ENCODE data around the gene KRTAP12-1. TPM values are rescaled to one million over a fixed set of nuclear protein-coding genes. Genes with fewer than 3 reads are reported as not detected.

KRTAP12-1 gene
- total and polyA plus RNA-seq, 3 experiments from 2014 or later: not detected

DNA sequence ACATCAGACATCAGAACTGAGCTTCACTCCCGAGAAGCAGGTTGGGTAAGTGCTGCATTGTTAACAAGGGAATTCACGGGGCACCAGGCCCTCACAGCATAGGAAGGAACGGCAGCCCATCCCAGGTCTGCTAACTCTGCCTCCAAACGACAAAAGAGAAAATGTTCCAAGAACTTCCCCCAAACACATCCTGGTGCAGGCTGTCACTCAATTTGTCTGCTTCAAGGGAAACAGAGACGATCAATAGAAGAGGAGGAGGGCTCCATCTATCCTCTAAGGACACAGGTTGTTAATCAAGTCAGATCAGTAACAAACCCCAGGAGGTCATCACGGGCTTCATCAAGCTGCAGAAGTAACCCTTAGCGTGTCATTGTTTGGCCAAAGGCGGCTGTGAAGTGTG is 32.9 kb upstream of the KRTAP12-1 start:
- H3K36me3 ChIP-seq (ENCODE audit: insufficient read depth, low read length): no peaks in the 10 kb centered on the region
- no peak overlapping the region for H3K4me3 ChIP-seq (ENCODE audit: low read length)
- H3K4me1 ChIP-seq (ENCODE audit: insufficient read depth, low read length): peaks cover 18% of the 10 kb centered on the region
- ChIA-PET CTCF (no interaction called here), POLR2A (no interaction called here)
- H3K36me3 Mint-ChIP-seq: no peaks in the 10 kb centered on the region
- H3K27ac Mint-ChIP-seq: no peak overlapping the region
- H3K4me1 Mint-ChIP-seq: peaks cover 18 to 29% (median 24%) of the 10 kb centered on the region in 3 donors
- no peaks in the 10 kb centered on the region for H3K9me3 ChIP-seq (ENCODE audit: low read length)
- H3K27ac ChIP-seq (ENCODE audit: low read depth, low read length): no peak overlapping the region
- H3K27me3 Mint-ChIP-seq: peaks cover 54 to 72% of the 10 kb centered on the region in 2 donors
- H3K27me3 ChIP-seq (ENCODE audit: insufficient read depth, low read length, poor library complexity, severe bottlenecking): peaks cover 37% of the 10 kb centered on the region
- H3K4me3 Mint-ChIP-seq: no peak overlapping the region
- DNase-seq: no peak
- peaks cover 0 to 4% (median 0%) of the 10 kb centered on the region in 5 donors for H3K9me3 Mint-ChIP-seq

DNA sequence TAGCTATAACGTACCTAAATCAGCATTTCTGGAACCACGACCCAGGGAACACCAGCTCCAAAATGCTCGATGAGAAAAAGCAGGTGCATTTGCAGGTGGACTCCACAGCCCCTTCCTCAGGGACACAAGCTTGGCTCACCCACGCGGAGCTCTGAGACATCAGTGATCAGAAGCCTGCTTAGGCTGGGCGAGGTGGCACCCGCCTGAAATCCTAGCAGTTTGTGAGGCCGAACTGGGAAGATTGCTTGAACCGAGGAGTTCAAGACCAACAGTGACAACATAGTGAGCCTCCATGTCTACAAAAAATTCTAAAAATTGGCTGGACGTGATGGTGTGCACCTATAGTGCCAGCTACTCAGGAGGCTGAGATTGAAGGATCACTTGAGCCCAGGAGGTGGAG is 31.9 kb upstream of the KRTAP12-1 start:
- H3K27me3 ChIP-seq (ENCODE audit: insufficient read depth, low read length, poor library complexity, severe bottlenecking): peaks cover 46% of the 10 kb centered on the region
- Mint-ChIP-seq H3K4me1 (peaks cover 26 to 39% (median 33%) of the 10 kb centered on the region in 3 donors), H3K27me3 (peaks cover 54 to 72% of the 10 kb centered on the region in 2 donors), H3K4me3 (no peak overlapping the region), H3K27ac (no peak overlapping the region), H3K36me3 (no peaks in the 10 kb centered on the region), H3K9me3 (peaks cover 0 to 4% (median 0%) of the 10 kb centered on the region in 5 donors)
- ChIA-PET CTCF (no interaction called here), POLR2A (interaction anchor here (0.6 kb wide), 1 partner anchor 28 kb away, joined by 4 read pairs; no protein-coding TSS in a partner anchor)
- H3K27ac ChIP-seq (ENCODE audit: low read depth, low read length): no peak overlapping the region
- peak in 1 of 5 donors; percentile 20 for DNase-seq
- H3K9me3 ChIP-seq (ENCODE audit: low read length): no peaks in the 10 kb centered on the region
- no peaks in the 10 kb centered on the region for H3K36me3 ChIP-seq (ENCODE audit: insufficient read depth, low read length)
- H3K4me3 ChIP-seq (ENCODE audit: low read length): no peak overlapping the region
- H3K4me1 ChIP-seq (ENCODE audit: insufficient read depth, low read length): peaks cover 29% of the 10 kb centered on the region

DNA sequence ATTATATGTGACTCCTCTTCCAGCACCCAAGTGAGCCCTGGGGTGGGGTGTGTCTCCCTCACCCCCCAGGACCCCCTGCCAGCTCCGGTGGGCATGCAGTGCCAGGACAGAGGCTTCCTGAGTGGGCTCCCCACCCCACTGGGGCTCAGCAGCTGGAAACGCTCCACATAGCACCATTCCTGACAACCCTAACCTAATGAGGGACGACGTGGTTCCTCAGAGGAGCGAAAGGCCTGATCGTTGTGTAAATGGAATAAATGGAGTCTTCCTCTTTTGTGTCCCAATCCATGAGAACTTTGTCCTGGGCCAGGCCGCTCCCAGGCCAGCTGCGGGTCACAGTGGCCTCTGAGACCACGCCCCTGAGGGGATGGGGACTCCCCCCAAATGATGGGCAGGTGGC is 31.2 kb upstream of the KRTAP12-1 start:
- peak in 1 of 5 donors; percentile 25 for DNase-seq
- H3K27me3 ChIP-seq (ENCODE audit: insufficient read depth, low read length, poor library complexity, severe bottlenecking): peaks cover 53% of the 10 kb centered on the region
- H3K4me3 Mint-ChIP-seq: no peak overlapping the region
- no peaks in the 10 kb centered on the region for H3K9me3 ChIP-seq (ENCODE audit: low read length)
- peaks cover 29 to 46% (median 38%) of the 10 kb centered on the region in 3 donors for H3K4me1 Mint-ChIP-seq
- H3K4me3 ChIP-seq (ENCODE audit: low read length): no peak overlapping the region
- no peaks in the 10 kb centered on the region for H3K36me3 Mint-ChIP-seq
- peaks cover 56 to 72% of the 10 kb centered on the region in 2 donors for H3K27me3 Mint-ChIP-seq
- H3K9me3 Mint-ChIP-seq: peaks cover 0 to 4% (median 0%) of the 10 kb centered on the region in 5 donors
- CTCF ChIA-PET: interaction anchor here (0.8 kb wide), 1 partner anchor 203 kb away, joined by 3 read pairs; no protein-coding TSS in a partner anchor
- H3K27ac ChIP-seq (ENCODE audit: low read depth, low read length): no peak overlapping the region
- H3K4me1 ChIP-seq (ENCODE audit: insufficient read depth, low read length): peaks cover 35% of the 10 kb centered on the region
- POLR2A ChIA-PET: no interaction called here
- no peaks in the 10 kb centered on the region for H3K36me3 ChIP-seq (ENCODE audit: insufficient read depth, low read length)
- no peak overlapping the region for H3K27ac Mint-ChIP-seq

DNA sequence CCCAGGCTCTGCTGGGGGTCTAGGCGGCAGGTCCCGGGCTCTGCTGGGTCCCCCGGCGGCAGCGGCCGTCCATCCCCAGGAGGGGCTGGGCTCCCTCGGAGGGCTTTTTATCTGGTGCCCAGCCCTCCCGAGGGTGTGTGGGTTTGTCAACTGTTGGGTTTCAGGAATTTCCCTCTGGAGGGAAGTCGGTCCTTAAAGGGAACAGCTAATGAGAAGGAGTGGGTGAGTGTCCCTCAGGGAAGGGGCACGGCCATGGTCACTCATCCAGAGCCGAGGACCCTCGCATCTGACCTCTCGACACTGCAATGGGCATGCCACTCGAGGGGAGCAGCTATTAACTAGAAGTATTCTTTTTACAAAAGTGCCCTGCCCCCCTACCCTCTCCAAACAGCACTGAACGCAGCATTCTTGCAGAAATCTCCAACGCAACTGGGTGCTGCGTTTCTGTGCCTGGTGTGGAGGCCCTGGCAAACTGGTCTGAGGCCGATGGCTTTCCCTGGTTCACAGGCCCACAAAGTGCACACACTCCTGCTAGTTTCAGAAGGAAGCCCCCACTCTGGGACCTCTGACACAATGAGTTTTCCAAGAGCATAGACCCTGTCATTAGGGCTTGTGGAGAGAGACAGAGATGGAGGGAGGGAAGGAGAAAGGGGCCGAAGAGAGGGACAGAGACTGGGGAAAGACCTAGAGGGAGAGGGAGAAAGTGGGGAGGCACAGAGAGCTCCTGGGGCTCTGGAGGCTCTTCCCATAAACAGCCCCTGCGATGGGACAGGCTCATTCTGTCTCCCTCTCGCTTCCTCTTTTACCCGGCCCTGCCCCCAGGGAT is 30.5 kb upstream of the KRTAP12-1 start:
- Mint-ChIP-seq H3K36me3 (no peaks in the 10 kb centered on the region), H3K4me3 (peak overlapping the region in 1 of 7 donors; percentile 63), H3K27ac (no peak overlapping the region), H3K4me1 (peaks cover 31 to 52% (median 43%) of the 10 kb centered on the region in 3 donors), H3K27me3 (peaks cover 60 to 79% of the 10 kb centered on the region in 2 donors), H3K9me3 (peaks cover 0 to 4% (median 0%) of the 10 kb centered on the region in 5 donors)
- Histone ChIP-seq H3K4me1 (ENCODE audit: insufficient read depth, low read length) (peaks cover 35% of the 10 kb centered on the region), H3K36me3 (ENCODE audit: insufficient read depth, low read length) (no peaks in the 10 kb centered on the region), H3K27ac (ENCODE audit: low read depth, low read length) (no peak overlapping the region), H3K27me3 (ENCODE audit: insufficient read depth, low read length, poor library complexity, severe bottlenecking) (peaks cover 58% of the 10 kb centered on the region), H3K4me3 (ENCODE audit: low read length) (no peak overlapping the region), H3K9me3 (ENCODE audit: low read length) (no peaks in the 10 kb centered on the region)
- ChIA-PET CTCF (interaction anchor here (0.8 kb wide), 1 partner anchor 202 kb away, joined by 3 read pairs; no protein-coding TSS in a partner anchor), POLR2A (no interaction called here)
- DNase-seq: peak in 1 of 5 donors; percentile 14

DNA sequence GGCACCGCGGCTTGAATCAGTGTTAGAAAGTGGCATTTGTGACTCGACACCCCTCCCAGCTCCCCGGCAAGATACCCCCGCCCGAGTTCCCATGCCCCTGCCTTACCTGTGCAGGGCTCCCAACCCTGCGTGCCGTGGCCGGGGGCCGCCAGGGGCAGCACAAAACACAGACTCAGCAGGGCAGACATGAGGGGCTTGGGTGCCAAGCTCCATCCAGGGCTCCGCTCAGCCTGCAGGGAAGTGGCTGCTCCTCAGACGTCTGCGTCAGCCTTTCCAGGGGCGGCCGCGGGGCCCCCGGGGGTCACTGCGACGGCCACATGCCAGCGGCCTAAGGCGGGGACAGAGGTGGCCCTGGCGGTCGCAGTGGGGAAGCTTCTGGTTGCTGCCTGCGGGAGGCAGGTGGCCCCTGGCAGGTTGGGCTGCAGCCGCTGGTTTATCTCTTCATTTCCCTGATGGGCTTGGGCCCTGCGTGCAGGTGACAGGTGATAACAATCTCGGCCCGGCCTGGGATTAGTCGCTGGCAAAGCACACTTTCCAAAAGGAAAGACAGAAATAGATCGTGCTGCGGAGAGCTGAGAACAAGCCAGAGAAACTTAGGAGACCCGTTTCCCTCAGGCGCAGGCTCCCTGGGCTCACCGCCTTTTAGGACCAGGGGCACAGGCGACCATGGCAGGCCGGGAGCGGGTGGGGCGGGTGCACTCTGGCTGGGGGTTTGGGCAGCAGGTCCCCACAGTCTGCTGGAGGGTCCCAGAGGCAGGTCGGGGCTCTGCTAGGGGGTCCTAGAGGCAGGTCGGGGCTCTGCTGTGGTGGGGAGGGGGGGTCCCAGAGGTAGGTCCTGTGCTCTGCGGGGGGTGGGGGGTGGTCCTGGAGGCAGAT is 29.6 kb upstream of the KRTAP12-1 start, which contains the start of gene TSPEAR:
Gene TSPEAR (minus strand): TSS at position 246 of the 876 bp plus-strand sequence. CDS start 58 bp downstream, at position 188.
- peaks cover 32 to 52% (median 44%) of the 10 kb centered on the region in 3 donors for H3K4me1 Mint-ChIP-seq
- no peak within 1 kb of the TSS for H3K4me3 ChIP-seq (ENCODE audit: low read length)

DNA sequence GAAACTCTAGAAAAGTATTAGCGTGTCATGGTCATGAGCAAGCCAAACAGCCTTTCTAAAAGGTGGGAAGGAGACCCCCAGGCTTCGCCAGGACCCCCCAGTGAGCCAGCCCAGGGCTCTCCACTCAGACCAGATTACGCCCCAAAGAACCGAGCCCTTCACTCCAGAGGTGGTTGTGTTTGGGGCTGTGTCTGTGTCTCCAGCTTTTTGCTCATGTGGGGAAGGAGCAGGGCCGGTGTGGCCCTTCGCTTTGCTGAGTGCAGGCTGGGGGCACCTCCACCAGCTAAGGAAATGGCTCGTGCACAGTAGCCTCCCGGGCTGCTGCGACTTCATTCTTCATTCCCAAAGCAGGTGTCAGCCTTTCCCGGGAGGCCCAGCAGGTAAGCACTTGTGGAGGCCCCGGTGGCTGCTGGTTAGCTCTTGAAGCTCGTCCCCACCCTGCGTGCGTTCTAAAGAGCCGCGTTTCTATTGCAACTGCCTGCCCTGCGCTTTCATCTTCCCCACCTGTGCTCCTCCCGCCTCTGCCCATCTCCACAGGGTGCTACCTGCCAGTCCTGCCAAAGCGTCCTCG is 28.9 kb upstream of the KRTAP12-1 start:
- peaks cover 32 to 52% (median 50%) of the 10 kb centered on the region in 3 donors for H3K4me1 Mint-ChIP-seq
- peak in 1 of 5 donors; percentile 46 for DNase-seq
- Histone ChIP-seq H3K4me1 (ENCODE audit: insufficient read depth, low read length) (peaks cover 35% of the 10 kb centered on the region), H3K27me3 (ENCODE audit: insufficient read depth, low read length, poor library complexity, severe bottlenecking) (peaks cover 70% of the 10 kb centered on the region), H3K27ac (ENCODE audit: low read depth, low read length) (no peak overlapping the region), H3K9me3 (ENCODE audit: low read length) (no peaks in the 10 kb centered on the region), H3K36me3 (ENCODE audit: insufficient read depth, low read length) (no peaks in the 10 kb centered on the region), H3K4me3 (ENCODE audit: low read length) (no peak overlapping the region)
- no peaks in the 10 kb centered on the region for H3K36me3 Mint-ChIP-seq
- CTCF ChIA-PET: interaction anchor here (0.6 to 2.2 kb wide), 4 partner anchors 9 to 934 kb away, joined by 3 to 6 read pairs (median 4); no protein-coding TSS in a partner anchor
- peaks cover 3 to 8% (median 6%) of the 10 kb centered on the region in 5 donors for H3K9me3 Mint-ChIP-seq
- POLR2A ChIA-PET: interaction anchor here (0.5 to 1.2 kb wide), 2 partner anchors 53 to 577 kb away, joined by 3 to 5 read pairs; partner anchors contain the start of genes KRTAP12-3 and POFUT2
- H3K27me3 Mint-ChIP-seq: peaks cover 67 to 82% of the 10 kb centered on the region in 2 donors
- H3K4me3 Mint-ChIP-seq: peak overlapping the region; percentile 34 to 79 (median 72)
- peak overlapping the region in 1 of 8 donors; percentile 67 for H3K27ac Mint-ChIP-seq

More for the DNA sequence above, 29.6 kb upstream of the KRTAP12-1 start, which contains the start of gene TSPEAR:
- Histone ChIP-seq H3K9me3 (ENCODE audit: low read length) (no peaks in the 10 kb centered on the region), H3K27ac (ENCODE audit: low read depth, low read length) (no peak within 1 kb of the TSS), H3K36me3 (ENCODE audit: insufficient read depth, low read length) (no peaks in the 10 kb centered on the region), H3K27me3 (ENCODE audit: insufficient read depth, low read length, poor library complexity, severe bottlenecking) (peaks cover 63% of the 10 kb centered on the region), H3K4me1 (ENCODE audit: insufficient read depth, low read length) (peaks cover 35% of the 10 kb centered on the region)
- Mint-ChIP-seq H3K27me3 (peaks cover 65 to 81% of the 10 kb centered on the region in 2 donors), H3K36me3 (no peaks in the 10 kb centered on the region), H3K27ac (peak within 1 kb of the TSS in 3 of 8 donors; percentile 43 to 79 (median 67)), H3K4me3 (peak within 1 kb of the TSS; percentile 34 to 79 (median 72)), H3K9me3 (peaks cover 0 to 4% (median 0%) of the 10 kb centered on the region in 5 donors)
- ChIA-PET CTCF (interaction anchor here (0.6 to 2.2 kb wide), 3 partner anchors 31 to 935 kb away, joined by 3 to 6 read pairs (median 3); no protein-coding TSS in a partner anchor), POLR2A (interaction anchor here (0.5 to 1.2 kb wide), 3 partner anchors 54 to 1773 kb away, joined by 3 to 5 read pairs (median 3); partner anchors contain the start of genes KRTAP12-3 and POFUT2)
- DNase-seq: no peak

DNA sequence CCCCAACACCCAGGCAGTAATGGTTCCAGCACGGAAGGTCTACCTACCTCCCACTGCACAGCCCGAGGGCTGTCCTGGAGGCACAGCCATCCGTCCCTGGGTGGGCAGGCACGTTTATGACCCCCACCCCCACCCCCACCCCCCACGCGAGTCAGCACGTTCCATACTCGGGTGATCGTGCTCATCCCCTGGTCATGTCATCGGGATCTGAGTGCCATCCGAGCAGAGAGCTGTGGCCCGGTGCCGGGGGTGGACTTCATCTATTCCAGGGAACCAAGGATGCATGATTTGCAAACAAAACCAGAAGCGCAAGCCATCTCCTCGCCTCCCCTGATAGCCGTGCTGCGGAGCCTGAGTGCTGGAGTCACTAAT is 28.3 kb upstream of the KRTAP12-1 start:
- ChIA-PET CTCF (interaction anchor here (0.6 to 2.2 kb wide), 4 partner anchors 9 to 91 kb away, joined by 3 to 6 read pairs (median 4); no protein-coding TSS in a partner anchor), POLR2A (interaction anchor here (1.2 kb wide), 1 partner anchor 53 kb away, joined by 3 read pairs; the partner anchor contains the start of gene KRTAP12-3)
- Histone ChIP-seq H3K4me3 (ENCODE audit: low read length) (no peak overlapping the region), H3K36me3 (ENCODE audit: insufficient read depth, low read length) (no peaks in the 10 kb centered on the region), H3K27me3 (ENCODE audit: insufficient read depth, low read length, poor library complexity, severe bottlenecking) (peaks cover 70% of the 10 kb centered on the region), H3K9me3 (ENCODE audit: low read length) (no peaks in the 10 kb centered on the region), H3K4me1 (ENCODE audit: insufficient read depth, low read length) (peaks cover 35% of the 10 kb centered on the region), H3K27ac (ENCODE audit: low read depth, low read length) (no peak overlapping the region)
- H3K36me3 Mint-ChIP-seq: no peaks in the 10 kb centered on the region
- peaks cover 32 to 52% (median 52%) of the 10 kb centered on the region in 3 donors for H3K4me1 Mint-ChIP-seq
- peaks cover 5 to 12% (median 10%) of the 10 kb centered on the region in 5 donors for H3K9me3 Mint-ChIP-seq
- H3K27ac Mint-ChIP-seq: peak overlapping the region in 2 of 8 donors; percentile 19 to 43
- H3K4me3 Mint-ChIP-seq: peak overlapping the region; percentile 34 to 78 (median 72)
- peaks cover 71 to 83% of the 10 kb centered on the region in 2 donors for H3K27me3 Mint-ChIP-seq
- DNase-seq: no peak
